IMR-90 (cell line): Measurements from ENCODE around the gene CPNE2. TPM values are rescaled to one million over a fixed set of nuclear protein-coding genes. Genes with fewer than 3 reads are reported as not detected.

Experiments used
- ATAC-seq: fragments of 200-7000 bp; cut with Tn5 transposase; 2 replicates; pipeline ENCODE4 v1.9.1; 2020; ENCODE audit warnings: low read depth, mild to moderate bottlenecking, moderate library complexity
- BruUV-seq: library from RNA; stranded (reverse); fragments of 400-500 nt; replicated peaks from 2 replicates; lab custom pipeline; 2021; lab: Mats Ljungman, UMichigan
- CTCF ChIA-PET: fragments of 300-600 bp; formaldehyde crosslinking; extraction: SDS; loops from one replicate; lab custom pipeline; 2021; ENCODE audit warnings: antibody characterized with exemption; lab: Yijun Ruan, JAX
- POLR2A ChIA-PET: fragments of 300-600 bp; sonication (Branson Sonifier 250); formaldehyde crosslinking; loops from one replicate; lab custom pipeline; 2022; ENCODE audit warnings: antibody characterized with exemption; ENCODE audit not compliant: unreplicated experiment; lab: Charles Lee
- DNase-seq: peaks from one replicate; pipeline ENCODE4 v3.0.0; 2013
- H2AFZ ChIP-seq: replicated peaks from 2 replicates; pipeline ENCODE3; 2013; ENCODE audit warnings: low read length, mild to moderate bottlenecking; ENCODE audit not compliant: poor library complexity
- H2AK5ac ChIP-seq: 2 replicates; pipeline ENCODE4 v1.6.1; 2013; ENCODE audit warnings: low read depth, low read length, inconsistent platforms
- H2AK9ac ChIP-seq: replicated peaks from 2 replicates; pipeline ENCODE3; 2013; ENCODE audit warnings: mild to moderate bottlenecking, low read depth, low read length, moderate library complexity; ENCODE audit not compliant: poor library complexity
- H2BK120ac ChIP-seq: 2 replicates; pipeline ENCODE4 v1.6.1; 2013; ENCODE audit warnings: low read depth, low read length, inconsistent platforms
- H2BK15ac ChIP-seq: 3 replicates; pipeline ENCODE4 v1.6.1; 2013; ENCODE audit warnings: low read depth, low read length, inconsistent platforms
- H2BK20ac ChIP-seq: 2 replicates; pipeline ENCODE4 v1.6.1; 2013; ENCODE audit warnings: low read depth, mild to moderate bottlenecking, inconsistent platforms, low read length, moderate library complexity
- H2BK5ac ChIP-seq: 2 replicates; pipeline ENCODE4 v1.6.1; 2013; ENCODE audit warnings: mild to moderate bottlenecking, low read depth, low read length, inconsistent platforms; ENCODE audit not compliant: poor library complexity, severe bottlenecking
- H3K14ac ChIP-seq: replicated peaks from 2 replicates; pipeline ENCODE4 v1.6.1; 2013; ENCODE audit warnings: low read depth, low read length, inconsistent platforms
- H3K18ac ChIP-seq: 2 replicates; pipeline ENCODE4 v1.6.1; 2013; ENCODE audit warnings: low read depth, low read length, control low read depth
- H3K23ac ChIP-seq: 2 replicates; pipeline ENCODE4 v1.6.1; 2013; ENCODE audit warnings: low read depth, low read length, inconsistent platforms
- H3K27ac ChIP-seq: 2 replicates; pipeline ENCODE4 v1.5.1; 2013; ENCODE audit warnings: mild to moderate bottlenecking, control low read depth, low read length; ENCODE audit not compliant: insufficient read depth
- H3K27me3 ChIP-seq: 2 replicates; pipeline ENCODE4 v1.6.1; 2013; ENCODE audit warnings: low read length; ENCODE audit not compliant: control insufficient read depth, insufficient read depth
- H3K36me3 ChIP-seq: 2 replicates; pipeline ENCODE4 v1.6.1; 2013; ENCODE audit warnings: low read length, mixed read lengths; ENCODE audit not compliant: control insufficient read depth, insufficient read depth
- H3K4ac ChIP-seq: 2 replicates; pipeline ENCODE4 v1.6.1; 2013; ENCODE audit warnings: low read depth, low read length, inconsistent platforms
- H3K4me1 ChIP-seq: 2 replicates; pipeline ENCODE4 v1.6.1; 2013; ENCODE audit warnings: low read length, mixed read lengths; ENCODE audit not compliant: control insufficient read depth, insufficient read depth
- H3K4me2 ChIP-seq: 2 replicates; pipeline ENCODE4 v1.6.1; 2013; ENCODE audit warnings: low read depth, mild to moderate bottlenecking, control low read depth, low read length, moderate library complexity
- H3K4me3 ChIP-seq: 2 replicates; pipeline ENCODE4 v1.5.1; 2013; ENCODE audit warnings: low read depth, mild to moderate bottlenecking, control low read depth, low read length, moderate library complexity; ENCODE audit not compliant: insufficient read depth
- H3K56ac ChIP-seq: 2 replicates; pipeline ENCODE4 v1.6.1; 2013; ENCODE audit warnings: low read length, inconsistent platforms; ENCODE audit not compliant: insufficient read depth; ENCODE audit errors: extremely low read depth
- H3K79me1 ChIP-seq, 2 experiments: 2 replicates each; pipeline ENCODE4 v1.6.1; 2013; ENCODE audit warnings: low read length in 2 of 2, inconsistent platforms in 1 of 2, low read depth in 1 of 2
- H3K9ac ChIP-seq: 2 replicates; pipeline ENCODE4 v1.6.1; 2013; ENCODE audit warnings: low read depth, low read length, control low read depth
- H3K9me1 ChIP-seq: 2 replicates; pipeline ENCODE4 v1.6.1; 2013; ENCODE audit warnings: low read length, inconsistent platforms; ENCODE audit not compliant: insufficient read depth
- H3K9me3 ChIP-seq: 2 replicates; pipeline ENCODE4 v1.6.1; 2013; ENCODE audit warnings: low read length; ENCODE audit not compliant: control insufficient read depth, insufficient read depth
- H4K20me1 ChIP-seq: 2 replicates; pipeline ENCODE4 v1.6.1; 2013; ENCODE audit warnings: low read length, inconsistent platforms; ENCODE audit not compliant: insufficient read depth
- H4K5ac ChIP-seq: 2 replicates; pipeline ENCODE4 v1.6.1; 2013; ENCODE audit warnings: mild to moderate bottlenecking, low read depth, low read length, control low read depth
- H4K8ac ChIP-seq, 2 experiments: 2 replicates each; pipeline ENCODE4 v1.6.1; 2013; ENCODE audit warnings: low read depth in 2 of 2, low read length in 2 of 2, control low read depth in 1 of 2, inconsistent platforms in 1 of 2
- H4K91ac ChIP-seq: 2 replicates; pipeline ENCODE4 v1.6.1; 2013; ENCODE audit warnings: low read depth, low read length, inconsistent platforms; ENCODE audit not compliant: insufficient read depth
- BHLHE40 ChIP-seq: fragments of 150-350 bp; IDR thresholded peaks from 2 replicates; pipeline ENCODE4 v1.6.1; 2016; ENCODE audit warnings: mild to moderate bottlenecking, low read depth, low read length
- CTCF ChIP-seq: conservative IDR thresholded peaks from 2 replicates; pipeline ENCODE4 v1.5.1; 2012; ENCODE audit warnings: mild to moderate bottlenecking, low read depth, low read length, improper control_type of control experiment
- ELK1 ChIP-seq: fragments of 150-350 bp; IDR thresholded peaks from 2 replicates; pipeline ENCODE4 v1.6.1; 2016; ENCODE audit warnings: low read depth, mild to moderate bottlenecking, low read length, moderate library complexity, borderline replicate concordance
- NFE2L2 ChIP-seq: fragments of 150-350 bp; IDR thresholded peaks from 2 replicates; pipeline ENCODE4 v1.6.1; 2016; ENCODE audit warnings: low read depth, mild to moderate bottlenecking, low read length
- RFX5 ChIP-seq: IDR thresholded peaks from 2 replicates; pipeline ENCODE4 v1.8.0; 2012; ENCODE audit warnings: low read depth, mild to moderate bottlenecking, low read length, moderate library complexity
- USF2 ChIP-seq: fragments of 150-350 bp; IDR thresholded peaks from 2 replicates; pipeline ENCODE4 v1.6.1; 2017; ENCODE audit warnings: mild to moderate bottlenecking, antibody characterized with exemption, low read length, low read depth
- WGBS, 2 experiments: methylation state at CpG; one replicate each; pipeline versions ENCODE4 v1.1.5 to v1.1.7; 2013; ENCODE audit warnings: missing lambda C conversion rate in 2 of 2; ENCODE audit not compliant: insufficient read length in 1 of 2; ENCODE audit errors: extremely low coverage in 2 of 2; 5-methylcytosine and 5-hydroxymethylcytosine counted together
- dilution Hi-C: fragments of 300-500 bp; cut with HindIII; formaldehyde crosslinking; loops from one replicate; pipeline ENCODE4 v1.14.3; 2018; ENCODE audit warnings: low sequenced_read_pairs; ENCODE audit not compliant: unreplicated experiment
- in situ Hi-C: fragments of 300-500 bp; cut with MboI; formaldehyde crosslinking; loops from 3 replicates; pipeline ENCODE4 v1.14.3; 2019; ENCODE audit warnings: low sequenced_read_pairs, inconsistent platforms, mixed read lengths
- intact Hi-C: fragments of 100-400 bp; cut with micrococcal nuclease; formaldehyde crosslinking; loops from 2 replicates; pipeline ENCODE4 v1.10.0; 2022
- polyA plus RNA-seq, 3 experiments: library from polyadenylated mRNA; depleted of rRNA; stranded (reverse); fragments of >200 nt; gene quantifications; 2 replicates each; pipeline ENCODE4 v1.2.3, GENCODE V29; 2012; ENCODE audit warnings: low replicate concordance in 1 of 3
- total RNA-seq: library from RNA; depleted of rRNA; stranded (reverse); fragments of >200 nt; gene quantifications from 2 replicates; pipeline ENCODE4 v1.2.3, GENCODE V29; 2012

Gene CPNE2
- total and polyA plus RNA-seq, 2 of the 4 experiments (the other 2 are of a cell fraction): 15.4 to 48.0 TPM

GRCh38 chr16:57125969-57126368 is 33.6 kb downstream of the CPNE2 start:
- Histone ChIP-seq H4K20me1 (no peaks in the 10 kb centered on the region), H3K4me3 (no peak overlapping the region), H3K27ac (no peak overlapping the region), H2BK15ac (no peak overlapping the region), H2AFZ (no peak overlapping the region), H3K14ac (no peak overlapping the region), H3K36me3 (peaks cover 4% of the 10 kb centered on the region; the same call in 1 of the 2 replicates), H3K9ac (no peak overlapping the region), H3K23ac (no peak overlapping the region), H2BK5ac (no peak overlapping the region), H3K4me2 (no peak overlapping the region), H2BK120ac (no peak overlapping the region), H3K79me1 (no peaks in the 10 kb centered on the region), H2AK5ac (no peak overlapping the region), H3K9me1 (peaks cover 12% of the 10 kb centered on the region; the same call in 1 of the 2 replicates), H2BK20ac (no peak overlapping the region), H3K4me1 (no peaks in the 10 kb centered on the region), H3K18ac (no peak overlapping the region), H3K9me3 (no peaks in the 10 kb centered on the region), H4K8ac (no peak overlapping the region), H3K4ac (no peak overlapping the region), H4K91ac (no peak overlapping the region), H2AK9ac (no peak overlapping the region), H4K5ac (no peak overlapping the region), H3K27me3 (no peaks in the 10 kb centered on the region), H3K56ac (no peak overlapping the region)
- CTCF ChIA-PET: no interaction called here
- in situ Hi-C loops: no loop called here
- dilution Hi-C loops: no loop called here
- no TSS peak for BruUV-seq
- DNase-seq: no peak
- POLR2A ChIA-PET: no interaction called here
- TF ChIP-seq NFE2L2 (no peak), RFX5 (no peak), BHLHE40 (no peak), USF2 (no peak), ELK1 (no peak), CTCF (no peak)
- intact Hi-C loops: no loop called here
- 47% methylated on average over 1 of the region's 4 CpGs; no CpG with 5 or more reads in 1 of the 2 experiments for WGBS, 2 experiments
- no peak for ATAC-seq
